Left forelimb (tissue), 1 donor: ENCODE data around the gene ARHGAP30.
"Not testable (repeated sequence)": the region's sequence is repeated elsewhere in the genome, so short reads cannot be mapped to it uniquely, and the experiment has no call there.

Experiments
- DNase-seq: peaks from one replicate; pipeline ENCODE4 v3.0.0-alpha.2; 2018; ENCODE audit warnings: low spot score

ARHGAP30 gene

DNA sequence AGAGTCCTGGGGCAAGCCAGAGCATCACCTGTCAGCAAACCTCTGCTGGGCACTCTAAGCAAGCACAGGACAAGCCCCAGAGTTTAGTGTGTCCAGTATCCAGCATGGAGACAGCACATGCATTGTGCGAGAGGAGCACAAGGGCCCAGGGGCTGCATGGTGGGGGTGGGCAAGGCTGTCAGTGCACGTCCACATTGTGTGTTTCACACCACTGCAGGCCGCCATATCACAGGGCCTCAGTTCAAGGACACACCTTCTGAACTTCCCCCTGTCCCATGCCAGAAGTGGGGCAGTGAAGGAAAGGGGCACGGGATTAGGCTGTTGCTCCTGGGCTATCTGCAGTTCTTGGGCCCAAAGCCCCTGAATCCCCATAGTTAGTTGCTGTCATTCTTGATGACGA, 30.1 kb downstream of the ARHGAP30 start:
- no peak for DNase-seq

DNA sequence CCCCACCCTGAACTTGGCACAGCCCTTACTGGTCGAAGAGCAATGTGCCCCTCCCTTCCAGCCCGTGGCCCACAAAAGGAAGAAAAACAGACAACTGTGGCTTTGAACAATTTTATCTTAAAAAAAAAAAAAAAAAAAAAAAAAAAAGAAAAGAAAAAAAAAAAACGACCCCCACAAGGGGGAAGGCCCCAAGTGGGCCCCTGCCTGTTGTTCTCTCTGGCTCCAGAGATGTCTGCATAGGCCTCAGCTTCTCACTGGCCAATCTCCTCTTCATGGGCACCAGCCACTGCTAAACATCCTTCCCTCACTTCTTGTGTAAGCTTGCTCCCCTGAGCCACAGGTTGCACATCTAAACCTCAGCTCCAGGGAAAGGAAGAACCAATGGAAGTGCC, 30.5 kb downstream of the ARHGAP30 start:
- DNase-seq = no peak

DNA sequence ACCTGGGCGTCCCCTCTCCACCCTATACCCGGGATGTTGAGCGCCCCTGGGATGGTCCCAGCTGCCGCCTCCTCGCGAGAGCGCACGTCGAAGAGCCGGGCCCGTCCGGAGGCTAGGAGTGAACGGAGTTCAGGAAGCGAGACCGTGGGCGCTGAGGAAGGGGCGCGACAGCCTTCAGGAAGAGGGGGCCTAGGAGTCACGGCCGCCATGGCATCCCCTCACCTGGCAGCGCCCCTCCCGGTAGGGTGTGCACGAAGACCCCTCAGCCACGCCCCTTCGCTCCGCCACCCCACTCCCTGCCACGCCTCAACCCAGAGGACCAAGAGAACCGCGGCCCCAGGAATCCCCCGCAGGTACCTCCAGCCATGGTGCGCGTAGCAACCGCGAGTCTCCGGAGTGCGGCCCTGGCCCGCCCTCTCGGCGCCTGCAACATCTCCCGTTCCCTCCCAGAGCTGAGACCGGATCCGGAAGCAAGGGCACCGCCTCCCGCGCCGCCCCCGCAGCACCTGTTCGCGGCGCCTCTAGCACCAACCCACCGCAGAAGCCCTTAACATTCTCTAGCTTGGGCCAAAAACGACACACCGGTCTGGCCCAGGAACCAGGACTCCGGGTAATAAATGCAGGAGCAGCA, 31.1 kb downstream of the ARHGAP30 start, which contains the start of gene TSTD1:
Gene TSTD1, minus strand, starts transcription at position 442 of the 631 bp plus-strand sequence. Its CDS starts 75 bp downstream, at position 367.
- DNase-seq = no peak

DNA sequence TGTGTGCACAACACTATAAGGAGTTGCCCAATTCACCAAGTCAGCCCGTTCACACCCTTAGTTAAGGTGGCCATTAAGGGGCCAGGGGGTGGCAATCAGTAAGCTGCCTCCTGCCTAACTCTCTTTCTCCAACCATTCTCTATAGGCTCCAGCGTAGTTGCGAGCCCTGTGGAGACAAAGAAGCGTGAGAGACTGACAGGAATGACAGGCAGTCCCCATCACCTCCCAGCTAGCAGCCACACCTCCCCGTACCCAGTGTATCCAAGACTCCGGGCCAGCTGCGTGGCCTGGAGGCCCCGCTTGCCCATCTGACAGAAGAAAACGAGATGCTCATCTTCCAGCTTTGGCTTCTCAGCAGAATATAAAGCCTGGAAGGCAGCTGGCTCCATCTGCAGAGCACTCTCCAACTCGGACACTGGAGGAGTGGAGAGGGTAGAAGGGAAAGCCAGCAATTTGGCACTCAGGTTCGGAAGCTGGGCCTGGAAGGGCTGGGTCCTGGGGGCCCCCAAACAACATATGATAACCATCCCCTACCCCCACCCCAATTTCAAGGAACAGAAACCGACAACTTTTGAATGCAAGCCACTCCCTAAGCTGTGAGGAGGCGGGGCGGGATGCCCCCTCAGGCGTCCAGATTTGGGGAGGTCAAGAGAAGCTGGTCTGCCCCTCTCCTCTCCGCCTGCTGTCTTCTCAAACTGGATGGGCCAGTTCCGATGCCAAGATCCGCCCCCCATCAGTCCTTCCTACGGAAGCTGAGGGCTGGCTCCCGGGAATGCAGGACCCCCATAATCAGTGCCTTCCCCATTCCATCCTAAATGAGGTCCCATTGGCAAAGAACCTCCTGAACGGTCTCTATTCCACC, 31.8 kb downstream of the ARHGAP30 start:
- DNase-seq = no peak

- DNase-seq = no peak
Measured at GRCh38 chr1:161033751-161034150, 35.9 kb downstream of the ARHGAP30 start.

GRCh38 chr1:161032409-161032808, 37.3 kb downstream of the ARHGAP30 start:
- DNase-seq = no peak

DNA sequence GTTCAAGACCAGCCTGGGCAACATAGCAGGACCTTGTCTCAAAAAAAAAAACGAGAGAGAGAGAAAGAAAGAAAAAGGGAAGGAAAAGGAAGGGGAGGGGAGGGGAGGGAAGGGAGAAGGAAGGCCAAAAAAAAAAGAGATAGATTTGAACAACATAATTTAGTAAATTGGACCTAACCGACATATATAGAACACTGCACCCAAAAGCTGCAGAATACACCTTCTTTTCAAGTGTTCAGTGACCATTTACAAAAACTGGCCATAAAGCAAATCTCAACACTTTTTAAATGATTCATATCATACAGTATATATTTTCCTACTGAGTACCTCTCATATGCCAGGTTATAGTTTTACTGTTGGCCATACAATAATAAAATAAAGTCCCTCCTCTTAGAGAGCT, 37.8 kb downstream of the ARHGAP30 start:
- no peak for DNase-seq

DNA sequence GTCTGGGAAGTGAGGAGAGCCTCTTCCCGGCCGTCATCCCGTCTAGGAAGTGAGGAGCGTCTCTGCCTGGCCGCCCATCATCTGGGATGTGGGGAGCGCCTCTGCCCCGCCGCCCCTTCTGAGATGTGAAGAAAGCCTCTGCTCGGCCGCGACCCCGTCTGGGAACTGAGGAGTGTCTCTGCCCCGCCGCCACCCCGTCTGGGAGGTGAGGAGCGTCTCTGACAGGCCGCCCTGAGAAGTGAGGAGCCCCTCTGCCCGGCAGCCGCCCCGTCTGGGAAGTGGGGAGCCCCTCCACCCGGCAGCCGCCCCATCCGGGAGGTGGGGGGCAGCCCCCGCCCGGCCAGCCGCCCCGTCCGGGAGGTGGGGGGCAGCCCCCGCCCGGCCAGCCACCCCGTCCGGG, 40.2 kb downstream of the ARHGAP30 start:
- DNase-seq = not testable (repeated sequence)

- DNase-seq = not testable (repeated sequence)
Measured at GRCh38 chr1:161026954-161027353, 42.7 kb downstream of the ARHGAP30 start.

DNA sequence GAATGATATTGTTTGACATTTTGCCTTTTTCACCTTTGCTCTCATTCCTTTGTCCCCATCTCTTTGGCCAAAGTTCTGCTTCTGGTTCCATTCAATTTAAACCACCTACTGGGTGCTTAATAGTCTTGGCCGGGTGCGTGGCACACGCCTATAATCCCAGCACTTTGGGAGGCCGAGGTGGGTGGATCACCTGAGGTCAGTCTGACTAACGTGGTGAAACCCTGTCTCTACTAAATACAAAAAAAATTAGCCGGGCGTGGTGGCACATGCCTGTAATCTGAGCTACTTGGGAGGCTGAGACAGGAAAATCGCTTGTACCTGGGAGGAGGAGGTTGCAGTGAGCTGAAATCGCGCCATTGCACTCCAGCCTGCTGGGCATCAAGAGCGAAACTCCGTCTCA, 47.3 kb downstream of the ARHGAP30 start:
- DNase-seq = not testable (repeated sequence)

DNA sequence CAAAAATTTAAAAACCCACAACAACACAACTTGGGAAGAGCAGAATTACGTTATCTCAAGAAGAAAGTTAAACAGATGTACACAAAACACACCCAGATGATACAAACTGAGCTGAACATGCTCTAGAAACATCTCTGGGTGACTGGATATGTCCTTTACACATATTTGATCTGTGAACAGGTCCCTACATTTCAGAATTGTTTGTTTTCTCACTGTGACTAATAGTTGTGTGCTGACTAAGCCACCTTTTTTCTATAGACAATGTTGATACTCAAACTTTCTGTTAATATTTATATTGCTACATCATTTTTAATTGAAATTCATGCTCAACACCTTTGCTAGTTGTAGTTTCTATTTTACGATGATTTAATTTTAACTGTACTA, 47.7 kb downstream of the ARHGAP30 start:
- no peak for DNase-seq

DNA sequence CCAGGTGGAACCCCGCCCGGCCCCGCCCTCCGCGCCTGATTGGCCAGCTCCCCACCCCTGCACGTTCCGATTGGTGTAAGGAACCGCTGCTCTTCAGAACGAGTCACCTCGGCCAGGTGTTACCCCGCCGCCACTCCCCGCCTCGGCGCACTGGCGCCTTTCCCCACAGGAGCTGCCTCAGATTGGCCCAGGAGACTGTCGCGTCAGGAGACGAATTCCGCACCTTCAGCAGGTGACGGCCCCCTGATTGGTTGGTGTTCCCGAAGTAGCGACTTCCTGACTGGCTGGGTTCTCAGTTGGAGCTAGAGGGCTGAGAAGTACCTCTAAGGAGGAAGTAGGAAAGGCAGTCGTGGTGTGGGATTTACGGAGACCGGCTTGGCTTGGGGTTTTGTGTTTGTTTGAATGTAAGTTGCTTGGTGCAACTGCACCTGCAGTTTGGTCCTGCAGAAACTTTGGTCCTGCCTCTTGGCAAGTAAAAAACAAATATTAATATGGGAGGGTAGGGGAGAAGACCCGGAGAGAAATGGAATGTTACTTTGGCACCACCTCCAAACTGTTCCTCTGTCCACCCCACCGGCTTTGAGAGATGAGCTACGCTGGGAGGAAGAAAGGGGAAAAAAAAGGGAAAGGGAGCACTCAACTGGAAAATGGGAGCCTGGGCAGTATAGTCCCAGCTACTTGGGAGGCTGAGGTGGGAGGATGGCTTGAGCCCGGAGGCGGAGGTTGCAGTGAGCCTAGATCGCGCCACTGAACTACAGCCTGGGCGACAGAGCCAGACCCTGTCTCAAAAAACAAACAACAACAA, 48.3 kb downstream of the ARHGAP30 start:
- no peak for DNase-seq

DNA sequence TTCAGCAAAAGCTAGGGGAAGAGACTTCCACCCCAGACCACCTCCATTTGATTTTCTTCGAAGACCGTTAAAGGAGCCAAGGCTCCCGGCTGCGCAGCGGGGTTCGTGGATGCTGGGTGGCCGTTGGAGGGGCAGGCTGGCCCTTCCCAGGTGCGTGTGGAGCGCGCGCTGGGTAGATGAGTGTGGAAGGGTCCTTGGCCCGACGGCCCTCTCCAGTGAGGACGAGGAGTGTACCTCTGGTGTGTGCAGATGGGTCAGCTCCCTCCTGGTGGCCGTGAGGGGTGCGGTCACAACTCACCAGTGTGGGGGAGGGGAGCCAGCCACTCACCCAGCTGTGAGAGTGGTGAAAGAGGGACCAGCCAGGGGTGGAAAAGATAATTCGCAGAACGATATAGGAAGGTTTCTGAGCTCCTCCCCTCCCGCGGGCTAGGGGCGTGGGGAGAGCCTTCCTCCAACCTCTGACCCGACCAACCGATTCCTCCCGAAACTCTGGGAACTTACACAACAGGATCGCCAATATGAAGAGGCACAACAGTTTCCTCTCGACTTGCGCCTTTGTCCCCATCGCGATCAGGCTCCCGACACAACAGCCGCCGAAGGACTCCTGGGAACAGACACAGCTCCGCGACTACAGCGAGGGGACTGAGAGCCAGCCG, 49.1 kb downstream of the ARHGAP30 start, which contains the start of gene F11R:
Gene F11R, minus strand, starts transcription at position 644 of the 656 bp plus-strand sequence. Its CDS starts 79 bp downstream, at position 565.
- no peak for DNase-seq

- no peak for DNase-seq
Measured at GRCh38 chr1:161019751-161020495, 49.8 kb downstream of the ARHGAP30 start.

DNA sequence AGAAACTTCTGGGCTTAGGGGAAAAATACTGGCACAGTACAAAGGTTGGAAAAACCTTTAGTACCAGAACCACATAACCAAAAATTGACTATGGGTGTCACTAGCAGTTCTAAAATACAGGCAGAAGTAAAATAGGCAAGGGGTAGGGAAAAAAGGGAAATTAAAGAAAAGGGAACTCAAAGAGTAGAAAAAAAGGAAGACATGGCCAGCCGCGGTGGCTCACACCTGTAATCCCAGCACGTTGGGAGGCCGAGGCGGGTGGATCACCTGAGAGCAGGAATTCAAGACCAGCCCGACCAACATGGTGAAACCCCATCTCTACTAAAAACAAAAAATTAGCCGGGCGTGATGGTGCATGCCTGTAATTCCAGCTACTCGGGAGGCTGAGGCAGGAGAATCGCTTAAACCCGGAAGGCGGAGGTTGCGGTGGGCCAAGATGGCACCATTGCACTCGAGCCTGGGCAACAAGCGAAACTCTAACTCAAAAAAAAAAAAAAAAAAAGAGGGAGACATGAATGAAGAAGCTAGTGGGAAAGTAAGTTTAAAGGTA, 50.5 kb downstream of the ARHGAP30 start:
- DNase-seq = not testable (repeated sequence)

- DNase-seq = no peak
Measured at GRCh38 chr1:161018631-161018930, 51.1 kb downstream of the ARHGAP30 start.

GRCh38 chr1:161017756-161018630, 51.7 kb downstream of the ARHGAP30 start:
- DNase-seq = no peak

DNA sequence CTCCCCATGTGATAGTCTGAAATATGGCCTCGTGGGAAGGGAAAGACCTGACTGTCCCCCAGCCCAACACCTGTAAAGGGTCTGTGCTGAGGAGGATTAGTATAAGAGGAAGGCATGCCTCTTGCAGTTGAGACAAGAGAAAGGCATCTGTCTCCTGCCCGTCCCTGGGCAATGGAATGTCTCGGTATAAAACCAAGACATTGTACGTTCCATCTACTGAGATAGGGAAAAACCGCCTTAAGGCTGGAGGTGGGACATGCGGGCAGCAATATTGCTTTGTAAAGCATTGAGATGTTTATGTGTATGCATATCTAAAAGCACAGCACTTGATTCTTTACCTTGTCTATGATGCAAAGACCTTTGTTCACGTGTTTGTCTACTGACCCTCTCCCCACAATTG, 52.5 kb downstream of the ARHGAP30 start:
- not testable (repeated sequence) for DNase-seq

GRCh38 chr1:161016683-161017082, 53.0 kb downstream of the ARHGAP30 start:
- DNase-seq = not testable (repeated sequence)
